Activated gamma-delta T cell treated with Interleukin-2 at 50 U/mL for 16 hours (primary cell): Measurements from ENCODE around the gene FXYD1.
"Not testable (repeated sequence)": the region's sequence is repeated elsewhere in the genome, so short reads cannot be mapped to it uniquely, and the experiment has no call there.

ENCODE experiments used
- DNase-seq: peaks from one replicate; pipeline ENCODE4 v3.0.0-alpha.2; 2020

The FXYD1 gene

DNA sequence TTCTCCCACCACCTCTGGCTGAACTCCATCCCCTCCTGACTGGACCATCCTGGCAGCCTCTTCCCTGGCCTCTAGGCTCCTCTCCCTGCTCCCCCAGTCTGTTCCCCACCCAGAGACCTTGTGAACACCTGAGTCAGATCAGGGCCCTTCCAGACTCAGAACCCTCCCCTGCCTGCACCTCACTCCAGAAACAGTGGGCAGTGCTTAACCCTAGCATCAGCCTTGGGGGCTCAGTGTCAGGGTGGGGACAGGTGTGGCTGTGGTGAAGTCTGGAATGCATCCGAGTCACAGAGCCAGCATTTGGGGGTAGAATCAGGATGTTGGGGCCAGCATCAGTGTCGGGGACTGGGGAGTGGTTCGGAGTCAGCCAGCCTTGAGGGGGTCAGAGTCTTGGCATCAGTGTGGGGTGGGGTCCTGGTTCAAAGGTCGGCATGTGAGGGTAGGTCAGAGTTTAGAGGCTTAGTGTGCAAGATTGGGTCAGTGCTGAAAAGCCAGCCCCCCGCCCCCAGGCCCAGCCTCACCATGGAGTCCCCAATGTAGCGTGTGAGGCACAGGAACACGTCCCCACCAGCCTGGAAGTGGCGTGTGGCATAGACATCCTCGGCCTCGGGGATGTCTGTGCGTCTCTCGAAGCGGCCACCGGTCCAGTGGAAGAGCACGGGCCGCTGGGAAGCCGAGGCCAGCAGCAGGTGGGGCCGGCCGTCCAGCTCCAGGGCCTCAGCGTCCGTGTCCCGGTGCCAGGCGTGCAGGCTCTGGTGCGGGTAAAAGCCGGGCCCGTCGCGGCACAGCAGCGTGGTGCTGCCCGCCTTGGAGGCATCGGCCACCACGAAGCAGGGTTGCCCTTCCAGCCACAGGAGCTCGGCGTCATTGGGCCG lies 12.6 kb upstream of the FXYD1 start:
- no peak for DNase-seq

DNA sequence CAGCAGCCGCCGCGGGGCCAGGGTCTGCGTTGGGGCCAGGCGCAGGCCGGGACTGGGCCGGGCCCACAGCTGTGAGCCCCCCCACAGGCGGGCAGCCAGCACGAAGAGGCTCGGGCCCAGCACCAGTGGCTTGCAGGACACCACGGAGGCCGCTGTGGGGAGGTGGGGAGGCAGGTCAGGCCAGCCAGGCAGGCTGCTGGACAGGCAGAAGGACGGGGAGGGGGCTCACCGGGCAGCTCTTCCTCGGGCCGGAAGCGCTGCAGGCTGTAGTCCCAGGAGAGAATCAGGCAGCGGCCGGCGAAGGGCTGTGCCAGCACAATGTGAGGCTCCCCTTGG lies 12.0 kb upstream of the FXYD1 start:
- DNase-seq, result no peak

DNA sequence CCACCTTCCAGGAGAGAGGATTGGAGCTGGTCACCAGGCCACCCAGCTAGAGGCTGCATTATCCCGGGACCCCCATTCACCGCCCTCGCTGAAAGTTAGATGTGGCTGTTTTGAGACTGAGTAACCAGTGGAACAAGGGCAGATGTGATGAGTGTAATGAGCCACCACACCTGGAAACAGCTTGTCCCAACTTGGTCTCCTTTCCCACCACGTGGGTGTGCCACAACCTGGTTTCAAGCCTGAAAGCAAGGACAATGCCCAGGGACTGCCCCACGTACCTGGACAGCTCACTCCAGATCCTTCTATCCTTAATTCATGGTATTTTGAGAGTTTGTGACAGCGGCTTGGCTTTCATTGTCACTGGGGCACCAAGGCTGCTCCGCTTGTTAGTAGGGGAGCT lies 10.8 kb upstream of the FXYD1 start:
- DNase-seq, result no peak

DNA sequence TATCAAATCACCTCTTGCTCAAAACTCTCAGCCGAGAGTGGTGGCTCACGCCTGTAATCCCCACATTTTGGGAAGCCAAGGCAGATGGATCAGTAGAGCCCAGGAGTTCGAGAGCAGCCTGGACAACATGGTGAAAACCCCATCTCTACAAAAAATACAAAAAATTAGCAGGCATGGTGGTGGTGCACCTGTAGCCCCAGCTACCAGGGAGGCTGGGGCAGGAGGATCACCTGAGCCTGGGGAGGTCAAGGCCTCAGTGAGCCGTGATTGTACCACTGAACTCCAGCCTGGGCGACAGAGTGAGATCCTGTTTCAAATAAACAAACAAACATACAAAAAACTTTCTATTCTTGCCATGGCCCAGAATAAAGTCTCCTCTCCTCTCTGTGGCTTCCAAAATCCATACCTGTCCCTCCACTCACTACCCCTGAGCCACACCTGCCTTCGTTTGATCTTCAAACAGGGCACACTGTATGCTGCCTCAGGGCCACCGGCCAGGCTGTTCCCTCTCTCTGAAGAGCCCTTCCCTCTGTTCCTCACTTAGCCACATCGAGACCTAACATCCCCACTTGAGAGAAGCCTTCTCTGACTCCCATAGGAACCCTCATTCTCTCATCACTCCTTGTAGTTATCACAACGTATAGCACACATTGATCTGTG lies 10.1 kb upstream of the FXYD1 start:
- no peak for DNase-seq

DNA sequence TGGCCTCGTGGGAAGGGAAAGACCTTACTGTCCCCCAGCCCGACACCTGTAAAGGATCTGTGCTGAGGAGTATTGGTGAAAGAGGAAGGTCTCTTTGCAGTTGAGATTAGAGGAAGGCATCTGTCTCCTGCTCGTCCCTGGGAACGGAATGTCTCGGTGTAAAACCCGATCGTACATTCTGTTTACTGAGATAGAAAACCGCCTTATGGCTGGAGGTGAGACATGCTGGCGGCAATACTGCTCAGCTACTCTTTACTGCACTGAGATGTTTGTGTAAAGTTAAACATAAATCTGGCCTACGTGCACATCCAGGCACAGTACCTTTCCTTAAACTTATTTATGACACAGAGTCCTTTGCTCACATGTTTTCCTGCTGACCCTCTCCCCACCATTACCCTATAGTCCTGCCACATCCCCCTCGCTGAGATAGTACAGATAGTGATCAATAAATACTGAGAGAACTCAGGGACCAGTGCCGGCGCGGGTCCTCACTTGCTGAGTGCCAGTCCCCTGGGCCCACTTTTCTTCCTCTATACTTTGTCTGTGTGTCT lies 8.8 kb upstream of the FXYD1 start:
- not testable (repeated sequence) for DNase-seq

DNA sequence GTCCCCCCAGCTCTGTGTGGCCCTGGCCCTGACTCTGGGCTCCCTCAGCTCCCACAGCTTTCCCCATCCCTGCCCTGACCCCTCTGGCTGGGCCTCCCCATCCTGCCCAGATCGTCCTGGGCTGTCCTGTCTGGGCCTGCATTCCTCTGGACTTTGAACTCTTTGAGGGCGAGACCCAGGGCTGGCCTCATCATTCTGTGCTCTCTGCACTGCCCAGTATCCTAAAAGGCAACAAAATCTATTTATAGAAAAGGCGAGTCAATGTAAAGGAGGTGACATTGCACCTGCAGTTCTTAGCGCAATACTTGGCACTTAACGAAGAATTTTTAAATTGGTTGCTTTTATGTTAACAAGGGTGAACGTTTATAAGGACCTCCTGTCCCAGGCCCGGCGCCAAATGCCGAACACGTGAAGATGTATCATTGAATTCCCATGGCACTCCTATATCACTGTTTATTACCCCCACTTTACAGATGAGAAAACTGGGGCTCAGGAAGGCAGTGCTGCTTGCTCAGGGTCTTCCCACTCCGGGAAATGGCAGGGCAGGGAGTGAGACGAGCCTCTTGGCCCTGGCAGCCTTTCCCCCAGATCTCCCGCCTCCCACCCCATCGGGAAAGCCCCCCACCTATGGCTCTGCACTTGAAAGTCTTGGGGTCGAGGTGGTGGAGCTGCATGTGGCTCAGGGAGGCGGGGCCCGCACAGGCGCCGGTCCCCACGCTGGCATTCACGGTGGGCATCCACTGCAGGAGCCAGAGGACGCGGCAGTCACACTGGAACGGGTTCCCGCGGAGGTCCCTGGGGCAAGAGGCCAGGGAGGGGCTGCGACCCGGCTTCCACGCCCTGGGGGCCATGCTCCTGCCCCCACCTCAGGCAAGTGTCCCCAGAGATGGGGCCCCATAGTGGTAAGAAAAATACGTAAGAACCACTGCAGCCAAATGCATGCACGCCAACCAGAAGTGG lies 7.6 kb upstream of the FXYD1 start:
- no peak for DNase-seq

DNA sequence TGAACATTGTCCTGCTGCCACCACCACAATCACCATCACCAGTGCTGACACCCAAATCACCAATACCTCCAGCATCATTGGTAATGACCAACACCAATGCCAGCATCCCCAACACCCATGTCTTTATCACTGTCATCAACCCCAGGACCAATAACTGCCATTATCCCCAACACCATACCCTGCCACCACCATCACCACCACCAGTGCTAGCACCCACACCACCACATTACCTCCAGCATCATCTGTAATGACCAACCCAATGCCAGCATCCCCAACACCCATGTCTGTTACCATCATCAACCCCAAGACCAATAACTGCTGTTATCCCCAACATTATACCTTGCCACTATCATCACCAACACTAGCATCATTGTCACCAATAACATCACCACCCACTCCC lies 6.4 kb upstream of the FXYD1 start:
- DNase-seq, result no peak

DNA sequence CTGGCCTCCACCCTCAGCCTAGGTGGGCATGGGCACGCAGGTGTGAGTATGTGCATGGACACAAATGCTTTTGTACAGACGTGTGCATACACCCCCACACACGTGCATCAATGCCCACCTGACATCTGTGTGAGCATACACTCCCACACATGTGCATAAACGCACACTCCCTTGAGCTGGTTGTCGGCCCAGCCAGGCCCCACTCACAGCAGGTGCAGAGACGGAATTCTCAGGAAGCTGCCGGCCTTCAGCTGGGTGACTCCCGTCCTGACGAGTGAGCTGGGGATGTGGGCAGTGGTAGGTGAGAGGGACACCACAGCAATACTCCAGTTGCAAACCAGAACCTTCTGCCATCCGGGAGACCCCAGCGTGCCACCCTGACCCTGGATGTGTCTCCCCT lies 4.8 kb upstream of the FXYD1 start:
- no peak for DNase-seq

DNA sequence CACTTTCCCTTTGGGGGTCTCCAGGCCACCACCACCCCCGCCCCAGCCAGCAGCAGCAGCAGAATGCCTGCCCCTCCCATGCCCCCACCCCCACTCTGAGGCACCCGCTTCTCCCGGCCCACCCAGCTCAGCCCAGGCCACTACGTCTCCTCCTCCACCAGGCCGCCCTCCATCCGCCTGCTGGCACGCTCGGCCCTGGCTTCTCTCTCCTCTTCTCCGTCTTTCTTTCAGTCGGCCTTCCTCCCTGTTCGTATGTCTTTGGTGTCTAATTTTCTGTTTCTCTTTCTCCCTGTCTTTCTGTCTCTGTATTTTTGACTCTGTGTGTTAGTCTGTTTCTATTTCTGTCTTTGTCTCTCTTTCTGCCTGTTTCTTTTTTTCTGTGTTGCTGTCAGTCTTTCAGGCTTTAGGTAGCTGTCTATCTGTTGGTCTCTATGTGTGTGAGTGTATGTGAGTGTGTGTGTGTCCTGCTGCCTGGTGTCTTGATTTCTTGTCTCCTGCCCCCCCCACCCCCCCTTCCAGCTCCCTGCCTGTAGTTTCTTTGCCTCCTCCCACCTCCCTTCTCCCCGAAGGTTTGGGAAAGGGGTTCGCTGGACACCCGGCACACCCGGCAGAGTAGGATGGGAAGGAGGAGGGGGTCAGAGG lies 3.9 kb upstream of the FXYD1 start, which contains the start of gene LGI4:
TSS of gene LGI4 (minus strand) at position 459 of the 642 bp plus-strand sequence. CDS start at position 80, 379 bp downstream.
- DNase-seq, result no peak

DNA sequence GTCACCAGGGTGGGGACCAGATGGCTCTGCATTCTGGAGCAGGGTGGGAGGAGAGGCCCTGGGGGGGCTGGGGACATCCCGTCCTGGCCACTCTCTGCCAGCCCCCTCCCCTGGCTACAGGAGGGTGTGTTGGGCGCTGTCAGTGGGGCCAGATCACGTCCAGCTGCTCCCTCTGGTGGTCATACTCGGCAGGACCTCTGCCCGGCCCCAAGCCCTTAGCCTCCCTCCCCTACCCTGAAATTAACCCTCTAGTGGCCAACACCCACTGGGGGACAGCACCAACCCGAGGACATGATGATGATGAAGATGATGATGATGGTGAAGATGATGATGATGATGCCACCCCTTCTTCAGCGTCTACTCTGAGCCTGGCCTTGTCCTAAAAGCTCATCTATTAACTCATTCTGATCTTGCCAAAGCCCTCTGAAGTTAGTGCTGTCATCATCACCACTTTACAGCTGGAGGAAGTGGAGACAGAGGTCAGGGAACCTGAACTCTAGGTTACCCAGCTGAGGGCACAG lies 3.2 kb upstream of the FXYD1 start:
- peak; percentile 57 for DNase-seq

DNA sequence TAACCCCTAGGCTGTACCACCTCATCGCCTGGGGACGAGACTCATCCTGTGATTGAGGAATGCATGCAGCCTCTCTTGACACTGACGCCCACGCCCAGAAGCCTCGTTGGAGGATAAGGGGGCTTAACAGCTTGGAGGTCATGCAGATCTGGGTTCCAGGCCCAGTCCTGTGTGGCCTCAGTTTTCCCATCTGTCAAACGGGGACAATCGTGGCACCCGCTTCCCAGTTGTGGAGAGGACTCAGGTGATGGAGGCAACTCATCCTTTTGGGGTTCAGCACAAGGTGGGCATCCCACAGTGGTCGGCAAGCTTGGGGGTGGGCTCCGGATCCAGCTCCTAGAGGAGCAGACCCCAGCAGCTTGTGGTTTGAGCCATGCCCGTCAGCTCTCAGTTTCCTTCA lies 2.4 kb upstream of the FXYD1 start:
- DNase-seq, result no peak

DNA sequence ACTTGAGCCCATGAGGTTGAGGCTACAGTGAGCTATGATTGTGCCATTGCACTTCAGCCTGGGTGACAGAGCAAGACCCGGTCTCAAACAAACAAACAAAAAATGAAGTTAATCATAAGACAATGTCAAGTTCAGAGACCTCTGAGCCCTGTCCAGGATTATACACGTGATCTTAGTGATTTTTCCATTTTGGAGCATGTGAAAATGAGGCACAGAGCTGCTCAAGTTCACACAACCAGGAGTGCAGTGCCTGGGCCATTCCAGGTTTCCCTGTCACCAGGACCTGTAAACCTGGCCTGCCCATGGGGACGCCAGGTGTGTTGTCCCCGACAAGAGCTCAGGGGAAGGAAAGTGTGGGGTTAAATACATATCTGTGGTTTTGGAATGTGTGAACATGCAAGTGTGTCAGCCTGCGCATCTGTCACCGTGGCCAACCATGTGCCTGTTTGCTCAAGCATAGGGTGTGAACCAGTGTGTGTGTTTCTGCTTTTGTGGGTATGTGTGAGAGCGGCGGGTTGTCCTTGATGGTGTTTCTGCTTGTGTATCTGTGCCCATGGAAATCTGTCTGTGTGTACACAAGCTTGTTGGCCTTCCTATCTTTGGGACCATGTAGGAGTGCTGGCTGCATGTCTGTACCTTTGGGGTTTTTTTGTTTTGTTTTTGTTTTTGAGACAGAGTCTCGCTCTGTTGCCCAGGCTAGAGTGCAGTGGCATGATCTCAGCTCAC lies 1.5 kb upstream of the FXYD1 start:
- DNase-seq, result no peak

DNA sequence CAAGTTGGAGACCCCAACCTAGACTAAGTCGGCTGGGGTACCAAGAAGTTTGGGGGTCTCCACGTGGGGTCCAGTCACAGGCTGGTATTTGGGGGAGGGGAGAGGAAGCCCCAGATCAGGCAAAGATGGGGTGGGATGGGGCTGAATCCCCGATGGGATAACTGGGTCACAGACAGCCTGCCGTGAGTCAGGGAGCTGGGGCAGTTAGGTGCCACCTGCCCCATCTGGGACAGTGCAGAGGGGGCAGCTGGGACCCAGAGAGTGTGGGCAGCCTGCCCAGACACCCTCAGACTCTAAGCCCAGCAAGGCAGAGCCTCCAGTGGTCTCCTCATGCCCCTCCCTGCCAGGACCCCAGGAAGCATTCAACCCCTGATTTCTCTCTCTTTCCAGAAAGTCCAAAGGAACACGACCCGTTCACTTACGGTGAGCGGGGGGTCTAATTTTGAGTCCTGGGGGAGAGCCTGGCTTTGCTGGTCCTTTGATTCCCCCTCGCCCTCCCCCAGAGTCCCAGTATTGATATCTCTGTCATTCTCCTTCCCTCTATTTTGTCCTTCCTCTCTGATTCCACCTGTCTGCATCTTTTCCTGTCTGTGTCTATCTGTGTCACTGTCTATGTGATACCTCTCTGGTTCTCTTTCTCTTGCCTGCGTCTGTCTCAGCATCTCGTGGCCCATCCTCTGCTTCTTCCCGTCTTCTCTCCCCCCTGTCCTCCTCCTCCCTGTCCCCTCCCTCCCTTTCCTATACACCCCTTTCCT lies 1.8 kb downstream of the FXYD1 start:
- DNase-seq, result no peak

DNA sequence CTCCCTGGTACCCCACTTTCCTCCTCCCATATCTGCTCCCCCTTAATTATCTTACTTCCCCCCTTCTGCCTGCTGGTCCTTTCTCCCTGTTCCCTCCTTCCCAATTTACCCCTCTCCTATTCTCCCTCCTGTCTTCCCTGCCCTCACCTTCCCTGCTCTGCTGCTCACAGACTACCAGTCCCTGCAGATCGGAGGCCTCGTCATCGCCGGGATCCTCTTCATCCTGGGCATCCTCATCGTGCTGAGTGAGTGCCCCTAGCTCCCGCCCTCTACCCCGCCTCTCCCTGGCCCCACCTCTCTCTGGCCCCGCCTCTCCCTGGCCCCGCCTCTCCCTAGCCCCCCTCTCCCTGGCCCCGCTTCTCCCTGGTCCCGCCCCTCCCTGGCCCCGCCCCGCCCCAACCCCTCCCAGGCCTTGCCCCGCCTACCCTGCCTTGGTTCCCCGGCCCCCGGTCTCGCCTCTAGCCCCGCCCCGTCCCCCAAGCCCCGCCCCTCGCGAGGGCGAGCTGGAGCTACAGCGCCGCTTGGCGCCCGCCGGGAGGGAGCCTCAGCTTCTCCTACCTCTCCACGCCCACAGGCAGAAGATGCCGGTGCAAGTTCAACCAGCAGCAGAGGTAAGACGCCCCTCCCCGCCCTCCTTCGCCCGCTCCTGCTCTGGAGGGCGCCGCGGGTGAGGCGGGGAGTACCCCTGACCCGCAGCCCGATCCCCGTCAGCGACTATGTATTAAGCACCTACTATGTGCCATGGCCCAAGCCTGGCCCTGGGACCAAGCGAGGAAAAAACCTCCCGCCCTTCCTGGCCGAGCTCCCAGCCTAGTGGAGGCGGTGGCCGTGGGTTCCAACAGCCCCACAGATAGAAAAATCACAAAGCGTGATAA lies 2.6 kb downstream of the FXYD1 start:
- peak; percentile 94 for DNase-seq

DNA sequence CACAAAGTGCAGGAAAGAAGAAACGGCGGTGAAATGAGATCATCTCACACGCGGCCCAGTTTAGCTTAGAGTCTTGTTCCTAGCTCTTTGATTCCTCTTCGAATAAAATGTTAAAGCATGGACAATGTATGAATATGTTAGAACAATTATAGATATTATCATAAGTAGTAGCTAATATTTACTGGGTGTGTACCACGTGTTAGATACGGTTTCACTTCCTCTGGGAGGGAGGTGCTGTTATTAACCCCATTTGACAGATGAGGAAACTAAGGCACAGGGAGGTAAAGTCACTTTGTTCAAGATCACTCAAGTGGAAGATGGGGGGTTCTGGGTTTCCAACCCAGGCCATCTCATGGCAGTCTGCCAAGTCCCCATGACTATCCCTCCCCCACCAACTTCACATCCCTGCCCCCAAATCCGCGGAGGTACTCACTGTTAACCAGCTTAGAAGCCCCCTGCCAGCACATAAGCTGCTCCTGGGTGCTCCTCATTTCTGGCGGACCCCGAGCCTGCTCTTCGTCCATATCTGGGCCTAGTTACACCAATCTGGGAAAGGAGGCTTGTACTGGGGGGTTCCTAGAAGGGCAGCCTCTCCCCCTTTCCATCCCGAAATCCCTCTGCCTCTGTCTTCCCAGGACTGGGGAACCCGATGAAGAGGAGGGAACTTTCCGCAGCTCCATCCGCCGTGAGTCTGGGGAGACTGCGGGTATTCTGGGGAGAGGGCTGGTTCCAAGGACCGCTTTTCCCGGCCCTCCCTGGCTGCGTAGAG lies 3.4 kb downstream of the FXYD1 start:
- no peak for DNase-seq

DNA sequence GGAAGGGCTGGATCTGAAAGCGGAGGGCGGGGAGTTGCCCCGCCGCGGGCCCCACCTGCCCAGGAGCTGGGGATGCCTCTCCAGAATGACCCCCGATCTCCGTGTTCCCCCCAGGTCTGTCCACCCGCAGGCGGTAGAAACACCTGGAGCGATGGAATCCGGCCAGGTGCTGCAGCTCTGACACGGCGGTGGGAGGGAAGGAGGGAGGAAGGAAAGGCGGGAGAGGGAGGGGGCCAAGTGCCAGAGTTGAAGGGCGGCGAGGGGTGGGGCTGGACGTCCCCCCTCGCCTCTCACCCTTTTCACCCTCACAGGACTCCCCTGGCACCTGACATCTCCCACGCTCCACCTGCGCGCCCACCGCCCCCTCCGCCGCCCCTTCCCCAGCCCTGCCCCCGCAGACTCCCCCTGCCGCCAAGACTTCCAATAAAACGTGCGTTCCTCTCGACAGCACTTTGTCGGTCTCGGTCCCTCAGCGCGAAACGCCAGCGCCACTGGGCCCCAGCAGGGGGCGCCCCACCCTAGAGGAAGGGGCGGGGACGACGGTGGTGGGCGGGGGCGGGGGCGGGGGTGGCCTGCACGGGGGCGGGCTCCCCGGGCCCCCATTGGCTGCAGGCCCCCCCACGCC lies 4.1 kb downstream of the FXYD1 start:
- peak; percentile 79 for DNase-seq

DNA sequence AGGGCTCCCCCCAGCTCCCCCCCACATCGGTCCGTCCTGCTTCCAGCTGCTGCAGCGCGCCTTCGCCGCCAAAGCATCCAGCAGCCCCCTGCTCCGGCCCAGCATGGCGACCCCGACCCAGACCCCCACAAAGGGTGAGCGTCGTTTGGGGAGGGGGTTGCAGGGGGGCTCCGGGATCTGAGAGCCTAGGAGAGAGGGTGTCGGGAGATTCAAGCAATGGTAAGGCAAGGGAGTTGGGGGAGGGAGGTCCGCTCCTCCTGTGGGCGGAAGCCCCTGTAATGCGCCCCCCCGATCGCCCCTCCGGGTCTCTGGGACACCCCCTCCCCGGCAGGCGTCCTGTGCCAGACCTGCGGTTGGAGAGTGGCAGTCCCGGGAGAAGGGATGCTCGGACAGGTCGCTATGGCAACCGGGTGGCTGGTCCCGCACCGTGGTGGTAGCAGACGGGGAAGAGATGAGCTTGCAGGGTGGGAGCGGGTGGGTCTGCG lies 4.6 kb downstream of the FXYD1 start, which contains the start of gene FXYD7:
TSS of gene FXYD7 (plus strand) at position 25 of the 485 bp plus-strand sequence. CDS start at position 104, 79 bp downstream.
- DNase-seq, result no peak

DNA sequence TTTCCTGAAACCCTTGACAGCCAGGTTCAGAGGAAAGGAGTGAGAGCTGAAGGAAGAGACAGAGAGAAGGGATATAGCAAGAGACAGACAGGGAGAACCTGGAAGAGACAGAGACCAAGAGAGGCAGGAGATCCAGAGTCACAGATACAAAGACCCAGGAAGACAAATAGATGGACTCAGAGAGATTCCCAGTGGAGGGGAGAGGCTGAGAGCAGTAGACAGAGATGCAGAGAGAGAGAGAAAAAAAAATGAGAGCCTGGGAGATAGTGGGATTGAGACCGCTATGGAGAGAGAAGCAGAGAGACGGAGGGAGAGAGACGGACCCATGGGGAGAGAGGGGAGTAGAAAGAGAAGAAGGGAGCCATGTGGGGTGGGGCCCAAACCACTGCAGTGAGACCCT lies 5.2 kb downstream of the FXYD1 start:
- no peak for DNase-seq
